Panc1 (cell line): ENCODE results near the gene DNAAF3. TPM values are rescaled to one million over a fixed set of nuclear protein-coding genes. Genes with fewer than 3 reads are reported as not detected.

Source experiments
- ATAC-seq: fragments of 200-7000 bp; cut with Tn5 transposase; 2 replicates; pipeline ENCODE4 v1.9.1; 2020; ENCODE audit warnings: mild to moderate bottlenecking, moderate library complexity
- BruUV-seq: library from RNA; stranded (reverse); fragments of 400-500 nt; replicated peaks from 2 replicates; lab custom pipeline; 2021; lab: Mats Ljungman, UMichigan
- CTCF ChIA-PET: fragments of 300-600 bp; sonication (Branson Sonifier 250); formaldehyde crosslinking; loops from one replicate; lab custom pipeline; 2022; ENCODE audit warnings: antibody characterized with exemption; lab: Charles Lee
- POLR2A ChIA-PET: fragments of 300-600 bp; sonication (Branson Sonifier 250); formaldehyde crosslinking; loops from one replicate; lab custom pipeline; 2022; ENCODE audit warnings: antibody characterized with exemption; lab: Charles Lee
- DNase-seq: peaks from one replicate; pipeline ENCODE4 v3.0.0-alpha.2; 2010; ENCODE audit warnings: low read depth, low spot score
- H3K27ac ChIP-seq: 2 replicates; pipeline ENCODE4 v1.5.1; 2011; ENCODE audit warnings: mild to moderate bottlenecking, low read length, inconsistent platforms
- H3K27me3 ChIP-seq: fragments of 200-500 bp; sonication (Bioruptor generic); 2 replicates; pipeline ENCODE4 v1.6.0; 2014; ENCODE audit warnings: low read length, inconsistent platforms; ENCODE audit not compliant: control insufficient read depth, insufficient read depth
- H3K36me3 ChIP-seq: fragments of 200-500 bp; sonication (Bioruptor generic); 2 replicates; pipeline ENCODE4 v1.5.1; 2014; ENCODE audit warnings: inconsistent platforms, mild to moderate bottlenecking, low read length, moderate library complexity; ENCODE audit not compliant: control insufficient read depth, insufficient read depth
- H3K4me1 ChIP-seq: 2 replicates; pipeline ENCODE4 v1.5.1; 2011; ENCODE audit warnings: inconsistent platforms, mild to moderate bottlenecking, low read length, moderate library complexity; ENCODE audit not compliant: control insufficient read depth, insufficient read depth
- H3K4me3 ChIP-seq, 2 experiments: 2 replicates each; pipeline ENCODE4 v1.5.1; 2011 to 2012; ENCODE audit warnings: low read depth in 2 of 2, low read length in 2 of 2, mild to moderate bottlenecking in 2 of 2, inconsistent platforms in 1 of 2, moderate library complexity in 1 of 2
- H3K9me3 ChIP-seq: fragments of 200-500 bp; sonication (Bioruptor generic); 2 replicates; pipeline ENCODE4 v1.5.1; 2014; ENCODE audit warnings: low read depth, mild to moderate bottlenecking, inconsistent platforms, low read length, moderate library complexity; ENCODE audit not compliant: control insufficient read depth, insufficient read depth
- CTCF ChIP-seq: fragments of 450-650 bp; IDR thresholded peaks from 2 replicates; pipeline ENCODE4 v1.5.1; 2017; ENCODE audit warnings: mild to moderate bottlenecking
- POLR2AphosphoS5 ChIP-seq: IDR thresholded peaks from 2 replicates; pipeline ENCODE4 v1.6.1; 2012; ENCODE audit warnings: mild to moderate bottlenecking, low read depth, low read length, moderate library complexity
- SIN3A ChIP-seq: IDR thresholded peaks from 2 replicates; pipeline ENCODE4 v1.6.1; 2012; ENCODE audit warnings: low read depth, mild to moderate bottlenecking, low read length, moderate library complexity, borderline replicate concordance; ENCODE audit not compliant: insufficient read depth
- TCF7L2 ChIP-seq: IDR thresholded peaks from 2 replicates; pipeline ENCODE4 v1.6.1; 2011; ENCODE audit warnings: mild to moderate bottlenecking, low read depth, low read length, inconsistent platforms
- in situ Hi-C: cut with HindIII; loops from 2 replicates; pipeline ENCODE4 v1.10.0; 2016; ENCODE audit warnings: low sequenced_read_pairs, low pct_unique_long_range_greater_than_20kb
- intact Hi-C: fragments of 100-400 bp; cut with micrococcal nuclease; formaldehyde crosslinking; loops from one replicate; pipeline ENCODE4 v1.10.0; 2022; ENCODE audit not compliant: unreplicated experiment
- total RNA-seq: library from RNA; stranded (reverse); gene quantifications from one replicate; pipeline ENCODE4 v1.2.1, GENCODE V29; 2021; ENCODE audit not compliant: unreplicated experiment
- TF ChIP-seq, protein P1 (sequence below), 2 experiments: IDR thresholded peaks; 2 replicates each; pipeline ENCODE4 v1.6.1; 2011 to 2012; ENCODE audit warnings: low read depth in 2 of 2, control low read depth in 1 of 2, low read length in 1 of 2, mild to moderate bottlenecking in 1 of 2, moderate library complexity in 1 of 2; ENCODE audit not compliant: insufficient read depth in 1 of 2

The DNAAF3 gene
- total RNA-seq, 1 experiment from 2014 or later, result 12.4 TPM

DNA sequence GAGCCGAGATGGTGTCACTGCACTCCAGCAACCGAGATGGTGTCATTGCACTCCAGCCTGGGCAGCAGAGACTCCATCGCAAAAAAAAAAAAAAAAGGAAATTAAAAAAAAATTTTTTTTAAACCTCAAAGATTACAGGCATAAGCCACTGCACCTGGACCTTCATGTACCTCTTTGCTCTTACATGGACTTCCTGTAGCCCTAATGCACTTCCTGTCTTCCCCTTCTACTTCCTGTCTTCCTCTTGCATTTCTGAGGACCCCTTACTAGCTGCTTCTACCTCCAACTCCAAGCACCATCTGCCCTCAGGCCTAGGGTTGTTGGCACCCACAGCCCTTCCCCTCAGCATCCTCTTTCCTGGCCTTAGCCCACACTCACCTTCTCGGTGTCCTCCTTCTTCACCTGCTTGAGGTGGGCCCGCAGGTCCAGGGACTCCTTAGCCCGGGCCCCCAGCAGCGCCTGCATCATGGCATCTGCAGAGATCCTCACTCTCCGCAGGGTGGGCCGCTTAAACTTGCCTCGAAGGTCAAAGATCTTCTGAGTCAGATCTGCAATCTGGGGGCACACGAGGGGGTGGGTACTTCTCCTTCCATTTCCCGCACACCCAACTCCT, 12.7 kb downstream of the DNAAF3 start:
- CTCF ChIA-PET, result no interaction called here
- no peaks in the 10 kb centered on the region for H3K36me3 ChIP-seq
- intact Hi-C loops, result no loop called here
- POLR2A ChIA-PET, result no interaction called here
- no peak for ATAC-seq
- no peak for DNase-seq
- no peak overlapping the region for H3K27ac ChIP-seq
- no peak overlapping the region for H3K4me3 ChIP-seq
- no TSS peak for BruUV-seq
- H3K4me1 ChIP-seq, result peaks cover 8% of the 10 kb centered on the region; the same call in 1 of the 2 replicates
- no peaks in the 10 kb centered on the region for H3K9me3 ChIP-seq
- TF ChIP-seq SIN3A (no peak), TCF7L2 (no peak), POLR2AphosphoS5 (no peak), CTCF (no peak)
- TF ChIP-seq, protein P1, sequence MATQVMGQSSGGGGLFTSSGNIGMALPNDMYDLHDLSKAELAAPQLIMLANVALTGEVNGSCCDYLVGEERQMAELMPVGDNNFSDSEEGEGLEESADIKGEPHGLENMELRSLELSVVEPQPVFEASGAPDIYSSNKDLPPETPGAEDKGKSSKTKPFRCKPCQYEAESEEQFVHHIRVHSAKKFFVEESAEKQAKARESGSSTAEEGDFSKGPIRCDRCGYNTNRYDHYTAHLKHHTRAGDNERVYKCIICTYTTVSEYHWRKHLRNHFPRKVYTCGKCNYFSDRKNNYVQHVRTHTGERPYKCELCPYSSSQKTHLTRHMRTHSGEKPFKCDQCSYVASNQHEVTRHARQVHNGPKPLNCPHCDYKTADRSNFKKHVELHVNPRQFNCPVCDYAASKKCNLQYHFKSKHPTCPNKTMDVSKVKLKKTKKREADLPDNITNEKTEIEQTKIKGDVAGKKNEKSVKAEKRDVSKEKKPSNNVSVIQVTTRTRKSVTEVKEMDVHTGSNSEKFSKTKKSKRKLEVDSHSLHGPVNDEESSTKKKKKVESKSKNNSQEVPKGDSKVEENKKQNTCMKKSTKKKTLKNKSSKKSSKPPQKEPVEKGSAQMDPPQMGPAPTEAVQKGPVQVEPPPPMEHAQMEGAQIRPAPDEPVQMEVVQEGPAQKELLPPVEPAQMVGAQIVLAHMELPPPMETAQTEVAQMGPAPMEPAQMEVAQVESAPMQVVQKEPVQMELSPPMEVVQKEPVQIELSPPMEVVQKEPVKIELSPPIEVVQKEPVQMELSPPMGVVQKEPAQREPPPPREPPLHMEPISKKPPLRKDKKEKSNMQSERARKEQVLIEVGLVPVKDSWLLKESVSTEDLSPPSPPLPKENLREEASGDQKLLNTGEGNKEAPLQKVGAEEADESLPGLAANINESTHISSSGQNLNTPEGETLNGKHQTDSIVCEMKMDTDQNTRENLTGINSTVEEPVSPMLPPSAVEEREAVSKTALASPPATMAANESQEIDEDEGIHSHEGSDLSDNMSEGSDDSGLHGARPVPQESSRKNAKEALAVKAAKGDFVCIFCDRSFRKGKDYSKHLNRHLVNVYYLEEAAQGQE (IDR thresholded peaks at IDR 0.05; ENCODE audit: insufficient read depth in 1 of 2, low read depth in 2 of 2, low read length in 1 of 2), result no peak
- no peaks in the 10 kb centered on the region for H3K27me3 ChIP-seq
- in situ Hi-C loops, result no loop called here

DNA sequence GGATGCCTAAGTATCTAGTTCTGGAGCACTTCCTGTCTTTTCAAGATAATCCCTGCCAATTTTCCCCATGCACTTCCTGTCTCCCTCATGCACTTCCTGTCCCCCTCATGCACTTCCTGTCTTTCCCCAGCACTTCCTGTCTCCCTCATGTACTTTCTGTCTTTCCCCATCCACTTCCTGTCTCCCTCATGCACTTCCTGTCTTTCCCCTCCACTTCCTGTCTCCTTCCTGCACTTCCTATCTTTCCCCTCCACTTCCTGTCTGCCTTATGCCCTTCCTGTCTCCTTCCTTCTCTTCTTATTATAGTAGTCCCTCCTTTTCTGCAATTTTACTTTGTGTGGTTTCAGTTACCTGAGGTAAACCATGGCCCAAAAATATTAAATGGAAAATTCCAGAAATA, 14.4 kb downstream of the DNAAF3 start:
- Histone ChIP-seq H3K9me3 (no peaks in the 10 kb centered on the region), H3K36me3 (no peaks in the 10 kb centered on the region), H3K4me3 (no peak overlapping the region), H3K27ac (no peak overlapping the region; the same call in 1 of the 2 replicates), H3K4me1 (peaks cover 11% of the 10 kb centered on the region; the same call in 1 of the 2 replicates), H3K27me3 (no peaks in the 10 kb centered on the region)
- DNase-seq (no peak), ATAC-seq (no peak)
- TF ChIP-seq CTCF (no peak), SIN3A (no peak), TCF7L2 (no peak), POLR2AphosphoS5 (no peak)
- TF ChIP-seq, protein P1 (IDR thresholded peaks at IDR 0.05; ENCODE audit: insufficient read depth in 1 of 2, low read depth in 2 of 2, low read length in 1 of 2), result no peak
- ChIA-PET CTCF (interaction anchor here (0.8 kb wide), 1 partner anchor 232 kb away, joined by 4 read pairs; no protein-coding TSS in a partner anchor), POLR2A (interaction anchor here (0.6 kb wide), 1 partner anchor 14 kb away, joined by 4 read pairs; no protein-coding TSS in a partner anchor)
- intact Hi-C loops, result no loop called here
- no TSS peak for BruUV-seq
- in situ Hi-C loops, result no loop called here
